Chondrocyte (in vitro differentiated cells): ENCODE results near the gene ATXN1L. TPM values are rescaled to one million over a fixed set of nuclear protein-coding genes. Genes with fewer than 3 reads are reported as not detected.

Experiments used
- DNase-seq: peaks from one replicate; pipeline ENCODE4 v3.0.0; 2021; ENCODE audit warnings: mixed read lengths, low spot score
- H3K27ac Mint-ChIP-seq: one replicate; pipeline ENCODE4 v1.8.0; 2021; ENCODE audit warnings: mild to moderate bottlenecking, moderate library complexity, mixed read lengths; ENCODE audit not compliant: unreplicated experiment
- H3K27me3 Mint-ChIP-seq: 2 replicates; pipeline ENCODE4 v1.8.0; 2021; ENCODE audit warnings: low read depth, mixed read lengths
- H3K36me3 Mint-ChIP-seq: 2 replicates; pipeline ENCODE4 v1.8.0; 2021; ENCODE audit warnings: low read depth, mixed read lengths
- H3K4me1 Mint-ChIP-seq: 2 replicates; pipeline ENCODE4 v1.8.0; 2021; ENCODE audit warnings: low read depth, mild to moderate bottlenecking, mixed read lengths
- H3K4me3 Mint-ChIP-seq: one replicate; pipeline ENCODE4 v1.8.0; 2021; ENCODE audit warnings: mild to moderate bottlenecking, moderate library complexity, mixed read lengths; ENCODE audit not compliant: unreplicated experiment
- H3K9me3 Mint-ChIP-seq: 2 replicates; pipeline ENCODE4 v1.8.0; 2021; ENCODE audit warnings: low read depth, mixed read lengths
- CTCF ChIP-seq: fragments of 200-600 bp; sonication (generic); IDR thresholded peaks from 2 replicates; pipeline ENCODE4 v1.5.0; 2021; ENCODE audit warnings: antibody characterized with exemption, mild to moderate bottlenecking, moderate library complexity
- long read RNA-seq: library from polyadenylated mRNA; stranded (forward); transcript quantifications from one replicate; pipeline ENCODE4 v2.0.0, GENCODE V29; 2021
- total RNA-seq: library from RNA; stranded (reverse); gene quantifications from 3 replicates; pipeline ENCODE4 v1.2.1, GENCODE V29; 2021

Gene ATXN1L, protein sequence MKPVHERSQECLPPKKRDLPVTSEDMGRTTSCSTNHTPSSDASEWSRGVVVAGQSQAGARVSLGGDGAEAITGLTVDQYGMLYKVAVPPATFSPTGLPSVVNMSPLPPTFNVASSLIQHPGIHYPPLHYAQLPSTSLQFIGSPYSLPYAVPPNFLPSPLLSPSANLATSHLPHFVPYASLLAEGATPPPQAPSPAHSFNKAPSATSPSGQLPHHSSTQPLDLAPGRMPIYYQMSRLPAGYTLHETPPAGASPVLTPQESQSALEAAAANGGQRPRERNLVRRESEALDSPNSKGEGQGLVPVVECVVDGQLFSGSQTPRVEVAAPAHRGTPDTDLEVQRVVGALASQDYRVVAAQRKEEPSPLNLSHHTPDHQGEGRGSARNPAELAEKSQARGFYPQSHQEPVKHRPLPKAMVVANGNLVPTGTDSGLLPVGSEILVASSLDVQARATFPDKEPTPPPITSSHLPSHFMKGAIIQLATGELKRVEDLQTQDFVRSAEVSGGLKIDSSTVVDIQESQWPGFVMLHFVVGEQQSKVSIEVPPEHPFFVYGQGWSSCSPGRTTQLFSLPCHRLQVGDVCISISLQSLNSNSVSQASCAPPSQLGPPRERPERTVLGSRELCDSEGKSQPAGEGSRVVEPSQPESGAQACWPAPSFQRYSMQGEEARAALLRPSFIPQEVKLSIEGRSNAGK
- 29.4 to 32.4 TPM (median 30.8 TPM) in 3 replicates for total RNA-seq
- long read RNA-seq, full-length matches to known transcripts: 7 of 7 reads
- long read RNA-seq, partial matches to known transcripts: 0 of 7 reads
- long read RNA-seq, other reads (novel, unspliced or antisense): 0 of 7 reads

DNA sequence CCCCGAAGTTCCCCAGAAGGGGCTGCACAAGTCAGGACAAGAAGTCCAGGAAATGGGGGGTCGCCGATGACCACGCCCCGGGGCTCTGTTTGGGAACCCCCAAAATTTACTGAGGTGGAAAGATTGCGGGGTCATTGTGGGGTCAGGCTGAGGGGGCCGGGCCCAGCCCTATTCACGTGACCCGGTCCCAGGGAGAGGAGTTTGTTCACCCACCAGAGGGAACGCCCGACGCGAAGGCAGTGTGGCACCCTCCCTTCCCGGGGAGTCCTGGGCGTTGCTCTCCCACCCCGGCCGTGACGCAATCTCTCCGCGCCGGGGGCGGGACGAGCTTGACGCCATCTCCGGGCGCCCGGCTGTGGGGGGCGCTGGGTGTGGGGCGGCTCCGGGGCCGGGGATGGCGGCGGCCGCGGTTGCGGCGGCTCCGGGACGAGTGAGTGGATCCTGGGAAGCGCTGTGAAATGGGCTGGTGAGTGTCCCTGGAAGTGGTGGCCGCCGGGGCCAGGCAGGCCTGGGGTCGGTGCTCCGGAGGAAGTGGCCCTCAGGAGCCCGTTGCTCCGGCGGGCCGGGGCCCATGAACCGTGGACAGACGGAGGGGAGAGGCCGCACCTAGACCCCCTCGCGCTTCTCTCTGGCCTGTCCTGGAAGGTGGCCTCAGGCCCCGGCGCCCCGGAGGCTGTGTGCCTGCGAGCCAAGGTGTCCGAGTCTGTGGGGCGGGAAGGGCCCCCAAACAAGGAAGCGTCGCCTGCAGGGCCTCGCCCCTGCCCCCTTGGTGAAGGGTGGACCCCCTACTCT lies at the start of gene ATXN1L:
Gene ATXN1L (plus strand): TSS at position 338 of the 792 bp plus-strand sequence. CDS start 3,765 bp downstream, outside the sequence.
- TF ChIP-seq CTCF: peak; percentile 12
- DNase-seq: peak; percentile 96
- H3K9me3 Mint-ChIP-seq: no peaks in the 10 kb centered on the region
- H3K4me3 Mint-ChIP-seq: peak within 1 kb of the TSS; percentile 91
- peak within 1 kb of the TSS; percentile 96 for H3K27ac Mint-ChIP-seq
- peaks cover 17% of the 10 kb centered on the region for H3K36me3 Mint-ChIP-seq
- H3K4me1 Mint-ChIP-seq: peaks cover 32% of the 10 kb centered on the region
- no peaks in the 10 kb centered on the region for H3K27me3 Mint-ChIP-seq

- Mint-ChIP-seq H3K9me3 (no peaks in the 10 kb centered on the region), H3K4me1 (peaks cover 34% of the 10 kb centered on the region), H3K36me3 (peaks cover 1% of the 10 kb centered on the region), H3K4me3 (no peak overlapping the region), H3K27me3 (no peaks in the 10 kb centered on the region), H3K27ac (peak overlapping the region; percentile 39)
- TF ChIP-seq CTCF: no peak
- DNase-seq: no peak
These were observed 49.2 kb upstream of the ATXN1L start for GRCh38 chr16:71796501-71797097.

DNA sequence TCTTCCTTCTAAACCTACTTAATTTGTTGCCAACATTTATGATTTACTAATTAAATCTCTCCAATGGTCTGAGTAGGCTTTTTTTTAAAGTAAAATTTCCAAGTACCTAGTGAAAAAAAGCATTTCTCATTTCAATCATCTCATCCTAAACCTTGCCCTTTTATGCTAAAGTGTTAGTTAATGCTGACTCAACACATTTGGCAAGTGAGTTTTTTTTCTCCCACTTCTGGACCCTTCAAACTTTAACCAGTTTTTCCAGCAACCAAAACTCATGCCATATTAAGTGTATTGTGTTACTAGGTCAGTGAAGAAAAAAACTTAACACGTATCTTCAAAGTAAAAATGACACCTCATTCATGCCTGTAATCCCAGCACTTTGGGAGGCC lies 42.5 kb upstream of the ATXN1L start:
- TF ChIP-seq CTCF: no peak
- no peak overlapping the region for H3K27ac Mint-ChIP-seq
- H3K4me3 Mint-ChIP-seq: no peak overlapping the region
- peaks cover 33% of the 10 kb centered on the region for H3K4me1 Mint-ChIP-seq
- no peak for DNase-seq
- no peaks in the 10 kb centered on the region for H3K27me3 Mint-ChIP-seq
- H3K9me3 Mint-ChIP-seq: no peaks in the 10 kb centered on the region
- peaks cover 3% of the 10 kb centered on the region for H3K36me3 Mint-ChIP-seq

GRCh38 chr16:71807905-71808592 lies 37.7 kb upstream of the ATXN1L start:
- H3K36me3 Mint-ChIP-seq: peaks cover 1% of the 10 kb centered on the region
- no peak for TF ChIP-seq CTCF
- DNase-seq: no peak
- H3K27me3 Mint-ChIP-seq: no peaks in the 10 kb centered on the region
- H3K27ac Mint-ChIP-seq: peak overlapping the region; percentile 100
- H3K4me3 Mint-ChIP-seq: peak overlapping the region; percentile 98
- peaks cover 39% of the 10 kb centered on the region for H3K4me1 Mint-ChIP-seq
- no peaks in the 10 kb centered on the region for H3K9me3 Mint-ChIP-seq
